Renal cortical epithelial cell (primary cell): ENCODE data around the gene SETBP1. TPM values are rescaled to one million over a fixed set of nuclear protein-coding genes. Genes with fewer than 3 reads are reported as not detected.

ENCODE experiments used
- DNase-seq: peaks from one replicate; pipeline ENCODE4 v3.0.0-alpha.2; 2011; ENCODE audit warnings: low read depth
- total RNA-seq: library from RNA; depleted of rRNA; stranded (reverse); fragments of >200 nt; gene quantifications from 2 replicates; pipeline ENCODE4 v1.2.3, GENCODE V29; 2014

Gene SETBP1
- total RNA-seq, 1 donor from 2014 or later: 17.9 TPM

- no peak for DNase-seq
Observed at GRCh38 chr18:44967599-44967998, 286.9 kb downstream of the SETBP1 start.

- no peak for DNase-seq
Observed at GRCh38 chr18:44968336-44968735, 287.6 kb downstream of the SETBP1 start.

- no peak for DNase-seq
Observed at GRCh38 chr18:44969214-44969795, 288.6 kb downstream of the SETBP1 start.

DNA sequence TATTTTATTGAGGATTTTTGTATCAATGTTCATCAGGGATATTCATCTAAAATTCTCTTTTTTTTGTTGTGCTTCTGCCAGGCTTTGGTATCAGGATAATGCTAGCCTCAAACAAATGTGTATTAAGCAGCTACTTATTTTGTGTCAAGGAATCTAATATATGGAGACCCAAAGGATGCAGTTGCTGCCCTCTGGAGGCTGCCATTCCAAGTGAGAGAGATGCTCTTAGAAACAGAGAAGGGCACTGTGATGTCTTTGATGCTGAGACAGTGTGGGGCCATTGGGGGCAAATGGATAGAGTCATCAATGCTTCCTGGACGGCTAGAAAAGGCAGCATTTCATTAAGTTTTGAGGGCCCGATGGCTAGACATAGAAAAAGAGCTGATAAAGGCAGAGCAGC is 292.6 kb downstream of the SETBP1 start:
- peak; percentile 13 for DNase-seq

DNA sequence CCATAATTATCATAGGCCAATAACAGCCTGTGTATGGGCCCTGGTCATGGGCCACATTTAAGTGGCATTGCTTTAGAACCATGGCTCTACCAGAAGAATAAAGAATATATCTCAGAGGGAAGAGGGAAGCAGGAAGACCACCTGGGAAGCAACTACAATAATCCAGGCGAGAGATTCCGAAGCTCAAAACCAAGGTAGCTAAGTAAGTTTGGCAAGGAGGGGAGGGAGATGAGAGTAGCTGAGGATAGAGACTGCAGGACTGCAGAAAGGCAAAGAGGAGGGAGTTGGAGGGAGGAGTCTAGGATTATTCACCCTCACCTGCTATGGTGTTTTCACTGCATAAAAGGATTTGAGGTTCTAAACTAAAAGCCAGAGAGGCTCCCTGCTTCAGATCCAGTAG is 293.5 kb downstream of the SETBP1 start:
- DNase-seq: no peak

DNA sequence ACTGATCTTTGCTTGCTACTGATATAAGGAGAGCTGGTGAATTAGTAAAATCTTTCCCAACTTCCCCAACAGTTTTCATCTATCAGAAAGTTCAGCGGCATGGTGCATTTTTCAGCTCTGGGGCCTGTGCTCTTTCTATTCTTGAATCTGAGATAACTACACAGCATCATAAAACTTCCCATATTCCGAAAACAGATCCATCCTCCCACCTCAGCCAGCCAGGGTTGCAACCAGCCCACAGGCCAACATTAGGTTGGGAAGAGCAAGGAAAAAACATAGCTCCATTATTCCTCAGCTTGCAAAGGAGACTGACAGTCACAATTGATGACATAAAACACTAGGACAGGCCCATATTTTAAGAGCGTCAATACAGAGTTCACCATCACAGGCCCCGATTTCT is 297.2 kb downstream of the SETBP1 start:
- DNase-seq: no peak

- DNase-seq: no peak
Observed at GRCh38 chr18:44979748-44980147, 299.1 kb downstream of the SETBP1 start.

GRCh38 chr18:44981121-44981520 is 300.4 kb downstream of the SETBP1 start:
- no peak for DNase-seq

DNA sequence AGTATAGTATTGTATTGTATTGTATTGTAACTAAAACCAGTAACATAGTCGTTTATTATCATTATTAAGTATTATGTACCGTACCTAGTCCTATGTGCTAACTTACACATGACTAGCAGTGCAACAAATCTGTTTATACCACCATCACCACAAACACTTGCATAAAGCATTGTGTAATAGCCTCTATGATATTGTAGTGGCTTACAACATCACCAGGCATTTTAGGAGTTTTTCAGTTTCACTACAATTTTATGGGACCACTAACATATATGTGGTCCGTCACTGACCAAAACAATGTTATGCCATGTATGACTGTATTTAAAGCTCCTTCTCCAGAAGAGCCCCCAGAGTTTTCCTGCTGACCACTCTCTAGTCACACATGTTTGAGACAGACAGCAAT is 306.2 kb downstream of the SETBP1 start:
- no peak for DNase-seq

GRCh38 chr18:44987371-44987770 is 306.7 kb downstream of the SETBP1 start:
- no peak for DNase-seq

- DNase-seq: no peak
Observed at GRCh38 chr18:44988821-44989587, 308.3 kb downstream of the SETBP1 start.

DNA sequence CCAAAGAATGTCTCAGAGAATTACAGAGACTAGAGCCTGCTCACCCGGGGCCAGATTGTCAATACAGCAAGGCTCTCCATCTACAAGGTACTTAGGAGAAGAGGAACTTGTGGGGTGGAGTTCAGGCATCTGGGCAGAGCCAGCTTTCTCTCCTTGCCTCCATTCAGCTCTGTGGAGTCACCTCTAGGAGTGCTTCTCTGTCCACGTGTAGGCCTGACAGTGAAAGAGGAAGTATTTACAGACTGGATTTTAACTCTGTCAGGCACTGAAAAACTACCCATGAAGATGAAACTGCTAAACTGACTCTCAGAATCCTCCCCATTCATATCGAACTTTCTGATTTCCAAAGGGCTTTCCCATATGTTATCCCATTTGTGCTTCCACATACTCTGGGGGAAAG is 315.6 kb downstream of the SETBP1 start:
- no peak for DNase-seq

GRCh38 chr18:44997174-44997573 is 316.5 kb downstream of the SETBP1 start:
- DNase-seq: no peak

GRCh38 chr18:44998360-44998759 is 317.7 kb downstream of the SETBP1 start:
- DNase-seq: no peak

DNA sequence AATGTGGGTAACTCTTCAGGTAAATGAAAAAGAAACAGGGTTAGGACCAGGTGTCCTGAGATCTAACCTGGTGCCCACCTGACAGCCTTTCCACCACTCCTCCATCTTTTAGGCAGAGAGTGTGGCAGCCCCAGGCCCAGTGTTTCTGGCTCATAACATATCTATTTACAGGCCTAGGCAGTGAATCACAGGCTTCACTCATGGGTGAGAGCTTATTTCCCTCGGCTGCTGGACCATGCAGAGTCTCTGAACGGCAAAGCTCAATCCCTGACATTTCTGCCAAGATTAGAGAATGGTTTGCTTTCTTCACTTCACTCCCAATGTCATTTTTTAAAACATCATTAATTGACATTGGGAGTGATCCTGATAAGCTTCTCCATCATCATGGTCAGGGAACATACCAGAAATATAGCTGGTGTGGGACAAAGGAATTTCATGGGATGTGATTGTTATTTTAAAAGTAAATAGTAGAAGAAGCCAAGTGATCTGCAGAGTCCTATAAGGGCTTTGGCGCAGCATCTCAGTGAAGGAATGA is 323.9 kb downstream of the SETBP1 start:
- peak; percentile 32 for DNase-seq

GRCh38 chr18:45006934-45007333 is 326.2 kb downstream of the SETBP1 start:
- DNase-seq: no peak

DNA sequence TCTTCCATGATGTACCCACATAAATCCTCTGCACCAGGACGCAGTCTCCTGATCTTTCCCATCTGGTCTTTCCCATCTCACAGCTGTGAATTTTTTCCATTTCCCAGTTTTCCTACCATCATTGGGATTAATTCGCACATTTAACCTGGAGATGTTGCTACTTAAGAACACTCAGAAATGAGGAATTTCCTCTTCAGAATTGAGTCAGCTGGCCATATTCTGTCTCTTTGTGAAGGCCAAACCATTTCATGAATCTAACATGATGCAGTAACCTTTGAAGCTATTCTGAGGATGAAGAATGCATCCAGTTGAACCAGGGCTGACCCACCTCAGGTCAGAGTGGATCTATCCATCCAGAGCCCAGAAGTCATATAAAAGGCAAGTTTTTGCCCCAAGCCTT is 326.8 kb downstream of the SETBP1 start:
- DNase-seq: no peak

- no peak for DNase-seq
Observed at GRCh38 chr18:45008694-45009413, 328.2 kb downstream of the SETBP1 start.

DNA sequence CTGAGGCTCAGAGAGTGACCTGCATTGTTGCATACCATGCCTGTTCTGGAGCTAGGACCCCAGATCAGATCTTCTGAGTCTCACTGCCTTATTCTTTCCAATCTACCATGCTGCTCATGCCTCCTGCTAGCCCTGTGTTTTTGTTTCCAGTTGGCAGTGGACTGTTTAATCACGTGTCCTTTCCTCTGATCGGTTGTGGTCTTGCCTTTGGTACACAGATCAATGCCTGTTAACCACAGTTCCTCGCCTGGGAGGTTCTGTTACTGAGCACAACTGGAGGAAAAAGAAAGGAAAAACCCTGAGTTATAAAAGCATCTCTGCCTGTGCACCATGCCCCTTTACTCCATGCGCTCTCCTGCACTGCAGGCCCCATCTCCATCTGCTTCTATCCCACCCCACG is 329.1 kb downstream of the SETBP1 start:
- DNase-seq: peak; percentile 60

GRCh38 chr18:45012286-45012685 is 331.6 kb downstream of the SETBP1 start:
- no peak for DNase-seq

GRCh38 chr18:45014047-45014501 is 333.4 kb downstream of the SETBP1 start:
- peak; percentile 96 for DNase-seq

DNA sequence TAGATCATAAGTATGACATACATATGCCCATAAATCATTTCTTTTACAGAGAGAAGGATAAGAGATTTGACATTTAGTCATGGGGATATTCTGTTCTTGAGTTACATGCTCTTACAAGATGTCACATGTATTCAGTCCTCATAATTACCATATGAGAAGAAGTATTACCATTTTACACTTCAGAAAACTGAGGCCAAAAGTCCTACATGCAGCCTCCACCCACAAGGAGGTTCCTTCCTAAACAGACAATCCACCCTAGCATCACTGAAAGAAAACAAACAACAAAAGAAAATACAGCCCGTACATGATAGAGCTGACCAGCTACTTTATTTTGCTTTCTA is 335.1 kb downstream of the SETBP1 start:
- DNase-seq: no peak

- peak; percentile 26 for DNase-seq
Observed at GRCh38 chr18:45019469-45019868, 338.8 kb downstream of the SETBP1 start.
